NB4 (cell line): ENCODE measurements around the gene GLRA3.

ENCODE experiments used
- CTCF ChIP-seq: IDR thresholded peaks from one replicate; pipeline ENCODE4 v1.5.1; 2012; ENCODE audit warnings: low read depth, low read length
- POLR2A ChIP-seq: IDR thresholded peaks from 2 replicates; pipeline ENCODE4 v1.6.1; 2011; ENCODE audit warnings: mild to moderate bottlenecking; ENCODE audit not compliant: insufficient read length; ENCODE audit errors: extremely low read depth

- TF ChIP-seq CTCF (no peak), POLR2A (no peak)
Observed at GRCh38 chr4:174696657-174697056, 132.4 kb downstream of the GLRA3 start.
